Erythroblast (primary cell): ENCODE results near the gene ADAM12.

Source experiments
- GATA1 ChIP-seq: IDR thresholded peaks from 2 replicates; pipeline ENCODE4 v1.6.1; 2011; ENCODE audit warnings: low read depth, mild to moderate bottlenecking, control low read depth, low read length, moderate library complexity
- POLR2A ChIP-seq: IDR thresholded peaks from 2 replicates; pipeline ENCODE4 v1.6.1; 2011; ENCODE audit warnings: mild to moderate bottlenecking, low read length

DNA sequence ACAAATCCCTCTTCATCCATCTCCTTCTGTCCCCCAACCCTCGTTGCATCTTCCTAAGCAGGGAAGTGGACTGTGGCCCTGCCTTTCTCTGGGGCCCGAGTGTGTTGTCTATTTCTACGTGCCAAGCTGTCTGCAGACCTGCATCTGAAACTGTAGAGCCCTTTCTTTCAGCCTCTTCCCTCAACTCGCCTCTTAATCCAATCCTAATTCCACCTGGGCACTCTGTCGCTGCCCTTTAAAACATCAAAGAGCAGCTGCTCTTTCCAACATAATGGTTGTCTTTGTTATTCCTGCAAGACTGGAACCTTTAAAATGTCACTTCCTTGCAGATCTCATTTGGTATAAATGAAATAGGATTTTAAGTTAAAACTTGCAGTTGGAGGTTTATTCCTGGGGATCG, 21.5 kb upstream of the ADAM12 start:
- no peak for TF ChIP-seq POLR2A
- TF ChIP-seq GATA1 = no peak
